Hypothalamus (tissue), 51 donors: ENCODE measurements around the gene CDKN1A.
"Not testable (repeated sequence)": the region's sequence is repeated elsewhere in the genome, so short reads cannot be mapped to it uniquely, and the experiment has no call there.

ENCODE experiments used
- DNase-seq, 51 donors: peaks; one replicate each; lab custom pipeline; 2025; lab: John Stamatoyannopoulos, UW

Gene CDKN1A

DNA sequence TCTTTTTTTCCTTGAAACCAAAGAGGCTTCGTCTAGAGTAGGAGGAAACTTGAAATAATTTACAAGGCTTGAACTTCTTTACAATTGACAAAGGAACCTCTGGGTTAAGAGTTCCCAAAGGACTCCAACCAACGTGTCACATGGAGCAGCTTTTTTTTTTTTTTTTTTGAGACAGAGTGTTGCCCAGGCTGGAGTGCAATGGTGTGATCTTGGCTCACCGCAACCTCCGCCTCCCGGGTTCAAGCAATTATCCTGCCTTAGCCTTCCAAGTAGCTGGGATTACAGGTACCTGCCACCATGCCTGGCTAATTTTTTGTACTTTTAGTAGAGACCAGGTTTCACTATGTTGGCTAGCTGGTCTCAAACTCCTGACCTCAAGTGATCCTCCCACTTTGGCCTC, 24.0 kb upstream of the CDKN1A start:
- not testable (repeated sequence) for DNase-seq

DNA sequence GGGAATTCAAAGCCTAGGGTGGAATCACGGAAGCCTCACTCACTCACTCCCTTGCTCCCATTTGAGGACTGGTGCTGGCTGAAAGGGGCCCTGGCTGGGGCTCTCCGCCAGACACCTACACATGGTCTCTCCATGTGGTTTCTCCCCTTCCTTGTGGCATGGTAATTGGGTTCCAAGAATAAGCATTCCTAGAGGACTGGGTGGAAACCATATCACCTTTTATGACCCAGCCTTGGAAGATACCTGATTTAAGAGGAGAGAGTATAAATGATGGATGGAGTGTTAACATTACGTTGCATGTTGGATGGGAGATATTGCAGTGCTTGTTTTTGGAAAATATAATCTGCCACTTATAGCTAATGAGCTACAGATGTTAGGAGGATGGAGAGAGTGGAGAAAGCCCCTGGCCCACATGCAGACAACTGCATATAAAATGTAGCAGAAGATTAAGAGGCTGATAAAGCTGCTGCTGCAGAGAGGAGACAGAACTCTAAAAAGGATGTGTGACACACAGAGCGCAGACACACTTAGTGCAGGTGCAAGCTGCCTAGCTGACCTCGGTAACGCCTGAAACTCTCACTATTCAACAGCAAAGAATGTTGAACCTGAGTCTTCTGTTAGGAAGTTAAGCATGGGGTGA, 23.3 kb upstream of the CDKN1A start:
- DNase-seq, result no peak

DNA sequence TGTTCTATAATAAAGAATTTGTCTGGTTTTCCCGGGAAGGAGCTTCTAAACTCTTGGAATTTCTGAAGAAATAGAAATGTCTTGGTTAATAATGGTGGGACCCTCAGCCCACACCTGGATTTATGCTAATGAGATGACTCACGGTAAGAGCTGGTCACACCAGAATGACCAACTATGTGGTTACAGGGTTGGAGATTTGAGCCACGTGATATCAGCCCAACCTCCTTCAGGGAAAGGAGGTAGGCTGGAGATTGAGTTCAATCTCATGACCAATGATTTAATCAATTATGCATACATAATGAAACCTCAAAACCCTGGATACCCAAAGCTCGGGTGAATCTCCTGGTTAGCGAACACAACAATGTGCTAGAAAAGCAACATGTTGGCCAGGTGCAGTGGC, 22.1 kb upstream of the CDKN1A start:
- no peak for DNase-seq

DNA sequence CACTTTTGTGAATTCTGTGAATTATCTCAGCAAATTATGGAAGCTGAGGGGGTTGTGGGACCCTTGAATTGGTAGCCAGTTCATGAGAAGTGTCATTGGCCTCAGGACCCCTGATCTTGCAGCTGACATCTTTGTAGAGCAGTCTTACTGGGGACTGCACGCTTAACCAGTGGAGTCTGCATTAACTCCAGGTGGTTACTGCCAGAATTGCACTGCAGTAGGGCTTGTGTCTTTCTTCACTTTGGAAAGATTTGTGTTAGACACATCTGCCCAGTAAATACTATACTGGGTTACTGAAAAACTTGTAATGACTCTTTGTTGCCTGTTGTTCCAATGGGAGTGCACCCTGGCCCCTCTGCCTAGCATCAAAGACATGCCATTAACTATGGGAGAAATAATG, 21.2 kb upstream of the CDKN1A start:
- DNase-seq, result no peak

DNA sequence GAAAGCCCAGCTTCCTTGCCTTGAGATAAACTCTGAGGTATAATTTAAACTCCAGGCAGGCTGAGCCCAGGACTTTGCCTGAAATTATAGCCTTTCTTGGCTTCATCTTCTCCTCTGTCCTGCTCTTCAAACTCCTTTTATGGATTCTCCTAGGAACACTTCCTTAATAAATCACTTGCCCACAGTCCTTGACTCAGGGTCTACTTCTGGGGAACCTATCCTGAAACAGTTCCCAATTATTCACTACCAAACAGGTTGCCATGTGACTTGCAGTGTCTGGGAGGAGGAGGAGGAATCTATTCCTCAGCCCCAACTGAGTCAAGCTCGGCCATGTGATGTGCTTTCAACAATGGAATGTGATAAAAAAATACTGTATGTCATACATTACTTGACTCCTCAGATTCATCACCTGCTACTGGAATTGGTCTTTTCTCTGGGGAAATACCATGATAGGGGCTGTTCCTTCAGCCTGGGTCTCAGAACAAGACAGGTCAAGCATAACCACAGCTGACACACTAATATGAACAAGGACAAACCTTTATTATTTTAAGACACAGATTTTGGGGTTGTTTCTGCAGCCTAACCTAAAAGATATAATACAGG, 20.5 kb upstream of the CDKN1A start:
- no peak for DNase-seq

DNA sequence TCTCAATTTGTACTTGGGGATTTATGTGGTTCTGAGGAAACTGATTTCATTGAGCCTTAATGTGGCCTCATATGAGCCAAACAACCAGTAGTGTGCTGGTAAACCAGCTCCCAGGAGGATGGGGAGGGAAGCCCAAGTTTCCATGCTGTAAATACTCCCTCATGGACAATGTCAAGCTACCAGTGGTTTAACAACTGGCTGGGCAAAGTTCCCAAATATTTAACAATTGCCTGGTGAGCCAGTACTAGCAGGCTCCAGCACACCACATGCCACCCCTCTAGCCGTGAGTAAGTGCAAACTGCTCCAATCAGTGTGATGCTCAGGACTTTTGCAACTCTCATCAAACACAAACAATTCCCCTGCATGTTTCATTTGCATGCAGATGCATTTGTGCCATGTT, 19.2 kb upstream of the CDKN1A start:
- no peak for DNase-seq

DNA sequence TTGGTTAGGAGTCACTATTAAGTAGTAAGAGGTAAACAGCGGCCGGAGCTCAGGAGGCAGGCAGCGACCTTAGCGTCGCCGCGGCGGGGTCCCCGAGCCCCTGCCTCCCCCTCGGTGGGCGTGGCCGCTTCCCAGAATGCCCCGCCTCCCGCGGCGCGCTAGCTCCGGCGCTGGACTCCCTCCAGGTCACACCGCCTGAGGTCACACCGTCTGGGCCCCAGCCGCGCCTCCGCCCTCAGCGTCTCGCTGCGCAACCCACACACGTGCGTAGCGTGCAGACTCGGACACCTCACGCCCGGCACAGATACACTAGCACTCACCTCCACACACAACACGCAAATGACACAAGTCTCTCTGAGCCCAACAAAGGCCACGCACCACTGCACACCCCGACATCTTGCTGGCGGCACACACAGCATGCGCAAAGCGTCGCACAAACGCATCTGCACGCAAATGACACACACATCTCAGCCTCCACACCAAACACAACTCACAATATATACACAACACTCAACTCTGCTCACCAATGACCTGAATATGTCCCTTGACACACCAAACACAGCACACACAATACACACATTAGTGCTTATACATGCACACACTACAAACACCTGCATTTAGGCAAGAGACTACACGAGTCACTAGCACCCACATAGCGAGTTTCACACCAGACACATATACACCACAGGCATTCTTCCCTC, 17.6 kb upstream of the CDKN1A start:
- DNase-seq, result peak in 19 of 51 donors; percentile 10 to 52 (median 28)

DNA sequence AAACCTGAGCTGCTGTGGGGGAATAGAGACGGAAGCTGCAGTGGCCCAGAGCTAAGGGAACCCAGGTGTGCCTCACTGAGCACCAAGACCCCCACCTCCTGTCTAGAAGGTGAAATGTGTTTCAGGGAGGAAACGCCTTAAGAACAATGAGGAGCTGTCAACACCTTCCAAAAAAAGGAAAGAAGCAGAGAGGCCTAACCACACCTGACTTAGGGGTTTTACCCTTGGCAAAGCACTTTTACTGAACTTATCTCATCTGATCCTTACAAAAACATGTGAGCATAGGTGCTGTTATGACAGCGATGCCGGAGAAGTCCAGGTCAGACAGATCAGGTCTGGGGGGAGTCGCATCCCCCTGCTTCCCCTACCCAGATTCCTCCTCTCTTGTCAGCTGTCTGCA, 16.1 kb upstream of the CDKN1A start:
- no peak for DNase-seq

DNA sequence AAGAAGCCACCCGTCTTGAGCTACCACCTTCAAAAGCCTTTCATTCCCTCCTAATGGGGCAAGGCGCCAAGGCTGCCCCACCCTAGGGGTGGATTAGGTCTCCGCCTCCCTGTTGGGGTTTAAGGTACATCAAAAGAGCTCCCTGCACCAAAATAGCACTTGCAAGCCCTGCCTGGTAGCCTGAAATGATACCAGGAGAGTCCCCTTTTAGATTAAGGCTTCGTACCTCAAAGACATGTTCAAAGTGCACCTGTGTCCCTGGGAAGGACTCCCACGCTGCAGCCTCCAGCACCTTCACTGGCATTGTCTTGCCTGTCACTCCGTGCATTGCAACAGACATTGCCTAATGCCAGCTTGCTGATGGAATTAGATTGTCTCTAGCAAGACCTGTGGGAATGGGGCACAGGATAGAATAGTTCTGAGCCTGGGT, 15.7 kb upstream of the CDKN1A start:
- DNase-seq, result no peak

DNA sequence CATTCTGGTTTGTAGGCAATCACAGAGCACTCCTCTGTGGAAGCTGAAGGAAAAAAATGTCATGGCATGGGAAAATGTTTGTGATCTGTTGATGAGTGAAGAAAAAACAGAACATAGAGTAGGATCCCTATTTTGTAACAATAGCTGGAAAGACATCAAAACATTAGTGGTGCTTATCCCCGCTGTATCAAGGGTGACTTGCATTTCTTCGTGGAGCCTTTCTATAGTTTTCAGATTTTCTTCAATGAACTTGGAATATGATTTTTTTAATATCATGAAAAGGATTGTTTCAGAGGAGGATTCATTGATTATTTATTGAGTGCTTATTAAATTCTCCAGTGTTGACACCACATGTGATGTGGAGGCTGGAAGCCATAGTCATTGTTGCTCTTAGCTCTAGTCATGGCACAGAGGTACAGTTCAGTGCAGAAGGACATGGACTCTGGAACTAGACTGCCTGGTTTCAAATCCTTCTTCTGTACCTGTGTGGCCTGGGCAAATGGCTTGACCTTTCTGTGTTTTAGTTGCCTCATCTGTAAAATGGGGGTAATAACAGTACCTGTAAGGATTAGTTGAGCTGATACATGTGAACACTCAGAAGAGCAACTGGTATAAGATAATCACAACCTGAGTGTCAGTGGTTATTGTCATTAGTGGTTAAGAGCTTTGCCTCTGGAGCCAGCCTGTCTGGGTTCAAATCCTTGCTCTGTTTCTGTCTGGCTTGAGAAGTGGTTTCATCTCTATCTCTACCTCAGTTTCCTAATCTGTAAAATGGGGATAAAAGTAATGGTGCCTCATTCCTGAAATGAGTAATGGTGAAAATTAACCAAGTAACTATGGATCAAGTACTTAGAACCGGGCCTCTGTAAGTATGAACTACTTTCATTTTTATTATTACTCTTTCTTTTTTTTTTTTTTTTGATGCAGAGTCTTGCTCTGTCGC, 14.7 kb upstream of the CDKN1A start:
- no peak for DNase-seq

DNA sequence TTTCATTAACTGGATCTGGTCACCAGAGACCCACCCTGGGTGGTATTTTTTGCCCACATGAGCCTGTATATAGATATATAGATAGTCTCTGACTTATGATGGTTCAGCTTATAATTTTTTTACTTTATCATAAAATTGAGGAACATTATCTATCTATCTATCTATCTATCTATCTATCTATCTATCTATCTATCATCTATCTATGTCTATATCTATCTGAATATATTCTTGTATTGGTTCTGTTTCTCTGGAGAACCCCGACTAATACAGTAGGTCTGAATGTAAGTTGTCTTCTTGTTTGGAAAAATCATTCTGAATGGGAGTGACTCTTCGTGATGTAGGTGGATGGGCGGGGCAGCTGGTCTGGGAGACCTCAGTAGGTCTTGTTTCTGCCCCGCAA, 13.3 kb upstream of the CDKN1A start:
- no peak for DNase-seq

DNA sequence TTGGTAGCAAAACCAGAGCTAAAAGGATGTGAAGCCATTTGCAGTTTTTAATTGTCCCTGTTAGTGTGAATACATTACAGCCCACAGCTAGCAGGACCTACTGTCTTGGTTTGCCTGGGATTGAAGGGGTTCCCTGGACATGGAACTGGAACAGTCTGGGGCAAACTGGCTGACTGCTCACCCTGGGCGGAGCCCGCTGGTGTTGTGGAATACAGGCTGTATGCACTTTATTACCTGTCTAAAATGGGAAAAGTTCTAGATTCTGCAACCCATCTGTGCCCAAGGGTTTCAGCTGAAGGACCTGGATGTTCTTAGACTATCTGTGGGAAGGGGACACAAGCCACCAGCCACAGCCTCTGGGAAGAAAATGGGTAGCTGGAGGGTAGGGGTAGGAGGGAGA, 12.2 kb upstream of the CDKN1A start:
- no peak for DNase-seq

DNA sequence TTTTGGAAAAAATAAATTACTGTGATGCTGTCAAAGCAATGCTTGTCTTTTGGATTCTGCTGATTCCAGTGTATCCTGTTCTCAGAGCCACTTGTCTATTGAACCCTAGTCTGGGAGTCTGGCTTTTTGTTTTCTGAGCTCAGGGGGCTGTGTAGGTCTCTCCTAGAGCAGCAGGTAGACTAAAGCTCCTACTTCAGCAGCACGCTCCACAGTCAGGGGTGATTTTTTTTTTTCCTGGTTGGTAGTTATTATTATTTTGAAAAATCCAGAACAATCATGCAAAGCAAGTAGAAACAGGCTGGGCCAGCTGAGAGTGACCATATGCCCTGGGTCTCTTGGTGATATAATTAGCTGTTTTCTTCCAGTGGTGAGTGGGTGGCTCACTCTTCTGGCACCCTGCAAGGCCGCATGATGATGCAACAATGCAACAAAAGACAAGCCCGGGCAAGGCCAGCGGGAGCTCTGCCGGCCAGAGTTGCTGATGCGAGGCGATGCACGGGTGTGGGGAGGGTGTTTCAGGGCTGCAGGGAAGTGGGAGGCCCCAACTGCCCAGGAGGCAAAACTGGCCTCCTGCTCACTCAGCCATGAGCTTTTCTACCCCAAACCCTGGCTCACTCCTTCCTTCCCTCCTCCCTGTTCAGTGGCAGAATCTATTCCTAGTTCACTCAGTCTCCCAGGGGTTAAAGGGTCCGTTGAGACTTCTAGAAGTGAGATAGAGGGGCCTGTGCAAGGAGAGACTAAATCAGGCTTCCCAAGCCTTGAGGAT, 11.5 kb upstream of the CDKN1A start:
- DNase-seq, result peak in 43 of 51 donors; percentile 10 to 83 (median 55)

DNA sequence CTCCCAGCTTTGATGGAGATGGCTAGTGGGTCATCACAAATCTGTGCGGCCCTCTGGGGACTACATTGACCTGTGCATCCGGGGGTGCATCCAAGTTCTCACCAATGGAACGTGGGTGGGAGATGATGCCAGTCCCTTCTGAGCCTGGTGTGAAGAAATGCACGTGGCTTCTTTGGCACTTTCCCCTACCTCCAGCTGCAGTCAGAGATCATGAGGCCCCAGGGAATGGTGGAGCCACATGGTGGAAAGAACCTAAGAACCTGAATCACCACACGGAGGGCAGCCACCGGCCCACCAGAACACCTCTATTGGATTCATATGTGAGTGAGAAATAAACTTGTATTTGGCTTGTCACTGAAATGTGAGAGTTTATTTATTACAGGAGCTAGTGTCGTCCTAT, 9.9 kb upstream of the CDKN1A start:
- no peak for DNase-seq

DNA sequence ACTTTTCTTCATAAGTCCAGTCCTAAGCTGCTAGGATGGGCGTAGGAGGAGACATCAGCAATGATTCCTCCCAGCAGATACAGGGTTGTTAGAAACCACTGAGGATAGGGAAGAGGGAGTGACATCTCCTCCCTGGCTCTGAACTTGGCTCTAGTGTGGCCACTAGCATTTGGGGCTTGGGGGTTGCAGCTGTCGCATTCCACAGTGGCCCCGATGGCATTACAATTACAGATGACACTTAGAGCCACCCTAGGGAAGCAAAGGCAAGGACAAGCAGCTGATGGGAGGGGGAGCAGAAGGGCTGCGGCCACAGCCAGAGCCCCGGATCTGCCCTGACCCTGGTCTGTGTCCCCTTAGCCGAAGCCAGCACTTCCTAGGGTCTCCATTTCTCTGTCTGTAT, 9.5 kb upstream of the CDKN1A start:
- no peak for DNase-seq

DNA sequence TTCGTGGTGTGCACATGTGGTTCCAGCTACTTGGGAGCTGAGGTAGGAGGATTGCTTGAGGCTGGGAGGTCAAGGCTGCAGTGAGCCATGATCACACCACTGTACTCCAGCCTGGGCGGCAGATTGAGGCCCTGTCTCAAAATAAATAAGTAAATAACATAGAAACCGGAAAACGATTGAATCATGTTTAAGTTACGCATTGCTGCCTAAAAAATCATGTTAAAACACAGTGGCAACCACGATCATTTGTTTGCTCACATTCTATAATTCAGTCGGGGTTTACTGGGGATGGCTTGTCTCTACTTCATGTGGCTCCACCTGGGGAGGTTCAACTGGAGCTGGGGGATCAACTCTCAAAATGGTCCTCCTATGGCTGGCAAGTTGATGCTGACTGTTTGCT, 8.2 kb upstream of the CDKN1A start:
- DNase-seq, result no peak

DNA sequence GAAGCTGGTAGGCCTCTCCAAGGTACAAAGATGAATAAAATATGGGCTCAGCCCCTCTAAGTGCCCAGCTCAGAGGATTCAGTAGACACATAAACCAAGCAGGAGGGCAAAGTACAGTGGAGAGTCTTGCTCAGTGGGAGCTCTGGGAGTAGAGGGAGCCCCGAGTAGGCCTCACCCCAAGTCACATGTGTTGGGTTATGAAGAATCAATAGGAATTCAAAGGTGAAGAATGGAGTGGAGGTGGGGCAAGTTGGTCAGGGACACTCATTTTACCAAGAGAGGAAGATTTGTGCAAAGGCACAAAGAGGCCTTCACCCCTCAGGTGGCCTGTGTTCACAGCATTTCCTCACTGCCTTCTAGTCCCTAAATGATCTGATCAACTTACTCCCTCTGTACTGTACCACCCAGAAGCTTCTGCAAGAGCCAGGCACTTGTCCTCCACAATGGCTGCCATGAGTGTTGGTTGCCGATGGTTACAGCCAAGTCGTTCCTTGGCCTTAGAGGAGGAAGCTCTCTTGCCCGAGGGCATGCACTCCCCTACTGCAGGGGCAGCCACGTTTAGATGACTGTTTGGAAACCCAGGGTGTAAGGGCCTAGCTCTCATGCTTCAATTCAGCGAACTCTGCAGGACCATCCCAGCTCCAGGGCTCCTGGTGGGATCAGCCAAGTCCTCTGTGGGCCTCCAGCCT, 6.7 kb upstream of the CDKN1A start:
- DNase-seq, result no peak

DNA sequence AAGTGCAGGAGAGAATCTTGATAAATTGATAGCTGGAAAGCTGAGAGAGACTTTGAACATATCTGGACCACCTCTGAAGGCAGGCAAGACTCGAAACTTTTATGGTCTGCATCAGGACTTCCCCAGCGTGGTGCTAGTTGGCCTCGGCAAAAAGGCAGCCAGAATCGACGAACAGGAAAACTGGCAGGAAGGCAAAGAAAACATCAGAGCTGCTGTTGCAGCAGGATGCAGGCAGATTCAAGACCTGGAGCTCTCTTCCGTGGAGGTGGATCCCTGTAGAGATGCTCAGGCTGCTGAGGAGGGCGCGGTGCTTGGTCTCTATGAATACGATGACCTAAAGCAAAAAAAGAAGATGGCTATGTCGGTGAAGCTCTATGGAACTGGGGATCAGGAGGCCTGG, 4.6 kb upstream of the CDKN1A start:
- no peak for DNase-seq

DNA sequence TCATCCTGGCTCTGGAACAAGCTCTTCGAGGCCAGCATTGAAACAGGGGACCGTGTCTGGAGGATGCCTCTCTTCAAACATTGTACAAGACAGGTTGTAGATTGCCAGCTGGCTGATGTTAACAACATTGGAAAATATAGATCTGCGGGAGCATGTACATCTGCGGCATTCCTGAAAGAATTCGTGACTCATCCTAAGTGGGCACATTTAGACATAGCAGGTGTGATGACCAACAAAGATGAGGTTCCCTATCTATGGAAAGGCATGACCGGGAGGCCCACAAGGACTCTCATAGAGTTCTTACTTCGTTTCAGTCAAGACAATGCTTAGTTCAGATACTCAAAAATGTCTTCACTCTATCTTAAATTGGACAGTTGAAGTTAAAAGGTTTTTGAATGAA, 3.6 kb upstream of the CDKN1A start:
- DNase-seq, result no peak
